Measurements from ENCODE around the gene DDX59. TPM values are rescaled to one million over a fixed set of nuclear protein-coding genes. Genes with fewer than 3 reads are reported as not detected.
A peak's percentile ranks its signal among the peaks of the same experiment; 100 is the strongest.

DDX59 gene
- total RNA-seq (2011; cell fraction: chromatin; rRNA removed; ENCODE audit: low replicate concordance) = 19.4 and 32.1 TPM in 2 replicates
- 8.0 and 8.6 TPM in 2 replicates for total RNA-seq (2011; cell fraction: nucleolus; rRNA removed)
- 12.3 and 17.9 TPM in 2 replicates for total RNA-seq (2011; cell fraction: nucleoplasm; rRNA removed)
- 15.8 and 18.4 TPM in 2 replicates for total RNA-seq (2014; rRNA removed)
- total RNA-seq (2014; rRNA removed; fragmentation: Illumina TruSeq; extraction: Trizol) = 21.1 and 23.9 TPM in 2 replicates
- 20.0 and 24.1 TPM in 2 replicates for total RNA-seq (2015; rRNA removed; fragmentation: Illumina TruSeq; extraction: Trizol)
- total RNA-seq (2021) = 17.9 and 19.9 TPM in 2 replicates
- 19.8 and 23.4 TPM in 2 replicates for polyA plus RNA-seq (2011; rRNA removed)
- 4.9 and 12.3 TPM in 2 replicates for polyA plus RNA-seq (2011; cell fraction: cytosol; rRNA removed)
- polyA plus RNA-seq (2011; cell fraction: nucleus; rRNA removed) = 8.0 and 12.4 TPM in 2 replicates
- 12.2 and 19.5 TPM in 2 replicates for polyA plus RNA-seq (2012)
- 21.1 and 30.4 TPM in 2 replicates for polyA plus RNA-seq (2014; fragmentation: Illumina TruSeq; extraction: Trizol)
- 1 to 10 TPM; 8.3 TPM for polyA plus RNA-seq (2014; fragmentation: Nextera tagmentation; extraction: Ambion mirVana)
- 24.4 and 25.7 TPM in 2 replicates for polyA plus RNA-seq (2014; rRNA removed)
- polyA minus RNA-seq (2011; rRNA and poly(A)+ RNA removed) = 20.3 and 27.4 TPM in 2 replicates
- polyA minus RNA-seq (2011; cell fraction: cytosol; rRNA and poly(A)+ RNA removed) = 9.6 and 13.3 TPM in 2 replicates
- 6.5 and 13.0 TPM in 2 replicates for polyA minus RNA-seq (2011; cell fraction: nucleus; rRNA and poly(A)+ RNA removed)
- percentile 63 among the genes with signal in this experiment for Bru-seq, nascent RNA
- percentile 65 among the genes with signal in this experiment for BruChase-seq, experiment 1, labeled RNA remaining after a 2-hour chase
- percentile 65 among the genes with signal in this experiment for BruChase-seq, experiment 2, labeled RNA remaining after a 6-hour chase
- long read RNA-seq, experiment 1, transcript DDX59-201 (8 exons, 2,289 nt) = major isoform, 22 of 42 reads
- long read RNA-seq, experiment 1, partial matches to known transcripts = 4 of 42 reads
- long read RNA-seq, experiment 1, other reads (novel, unspliced or antisense) = 16 of 42 reads
- long read RNA-seq, experiment 2, partial matches to known transcripts = 2 of 11 reads
- long read RNA-seq, experiment 2, other reads (novel, unspliced or antisense) = 6 of 11 reads
- long read RNA-seq, experiment 3, partial matches to known transcripts = 4 of 15 reads
- long read RNA-seq, experiment 3, other reads (novel, unspliced or antisense) = 6 of 15 reads

- Histone ChIP-seq H3K27ac (ENCODE audit: extremely low read depth, low read depth, low read length) (peak within 1 kb of the TSS; percentile 98), H3K4me2 (ENCODE audit: insufficient read depth, low read length) (peak within 1 kb of the TSS; percentile 80), H3K9me3 (replicated peaks; ENCODE audit: control insufficient read depth, insufficient read depth, low read depth, low read length) (no peaks in the 10 kb centered on the region), H3K36me3 (ENCODE audit: control insufficient read depth, insufficient read depth, low read length) (peaks cover 14% of the 10 kb centered on the region), H3K4me1 (replicated peaks in 1 of 2; ENCODE audit: control insufficient read depth in 2 of 2, insufficient read depth in 2 of 2, low read length in 2 of 2) (peaks cover 12 to 13% of the 10 kb centered on the region in 2 experiments; a peak in 4 of 5 replicates), H4K20me1 (replicated peaks; ENCODE audit: control insufficient read depth, insufficient read depth, low read length) (no peaks in the 10 kb centered on the region), H3K9ac (ENCODE audit: insufficient read depth in 1 of 2, low read depth in 2 of 2, low read length in 2 of 2) (peak within 1 kb of the TSS; percentile 98 to 100), H3K27me3 (ENCODE audit: control insufficient read depth in 2 of 2, insufficient read depth in 2 of 2, low read length in 2 of 2) (no peaks in the 10 kb centered on the region), H2AFZ (ENCODE audit: low read depth, low read length) (peak within 1 kb of the TSS; percentile 88), H3K4me3 (peak within 1 kb of the TSS; percentile 83), H3K79me2 (ENCODE audit: control insufficient read depth, insufficient read depth, low read length) (peaks cover 27% of the 10 kb centered on the region), H3K9me1 (ENCODE audit: control insufficient read depth, insufficient read depth, low read length) (no peaks in the 10 kb centered on the region)
- in situ Hi-C loops (cut with MboI) (no loop called here), intact Hi-C loops (cut with micrococcal nuclease) (loop anchor here (1.0 to 2.0 kb wide), 4 partner anchors 29 to 134 kb away; partner anchors contain the start of genes CAMSAP2 and KIF14)
- 1% methylated on average over 62 of the region's 91 CpGs for WGBS (ENCODE audit: insufficient coverage, low coverage, missing lambda C conversion rate)
- ATAC-seq (peak; percentile 93), FAIRE-seq (peak; percentile 67), DNase-seq (ENCODE audit: extremely low read depth in 1 of 4, low spot score in 3 of 4) (peak; percentile 97 to 98 (median 98))
- ChIA-PET POLR2A (interaction anchor here (0.5 to 3.2 kb wide), 24 partner anchors 10 to 638 kb away, joined by 3 to 28 read pairs (median 5); partner anchors contain the start of genes CAMSAP2 and KIF14), CTCF (ENCODE audit: low intra/inter-chr PET ratio) (no interaction called here)
- BruUV-seq (replicated peaks) = no TSS peak
- TF ChIP-seq ELK3 (CRISPR knock-in tag; IDR thresholded peaks at IDR 0.05) = no peak
- TF ChIP-seq FOS (IDR thresholded peaks at IDR 0.05; ENCODE audit: extremely low read depth, insufficient read length) = no peak
- peak; percentile 41 for TF ChIP-seq SMAD1 (IDR thresholded peaks at IDR 0.05; ENCODE audit: low read depth, low read length, partially characterized antibody)
- no peak; the same call in 1 of the 2 replicates for TF ChIP-seq ZSCAN32 (CRISPR knock-in tag; IDR thresholded peaks at IDR 0.05)
- peak; percentile 86; the same call in 1 of the 2 replicates for TF ChIP-seq ZBTB1 (CRISPR knock-in tag; IDR thresholded peaks at IDR 0.05; ENCODE audit: borderline replicate concordance, low read depth)
- no peak for TF ChIP-seq ADNP (tag; IDR thresholded peaks at IDR 0.05)
- TF ChIP-seq RBM14 (IDR thresholded peaks at IDR 0.05; ENCODE audit: borderline replicate concordance, insufficient read depth, low read depth, low read length) = peak; percentile 47; the same call in 1 of the 2 replicates
- 0 out of 2 replicates have a peak, but pooled peaks have one; percentile 40 for TF ChIP-seq ZNF584 (CRISPR knock-in tag; IDR thresholded peaks at IDR 0.05; ENCODE audit: low read depth)
- TF ChIP-seq TRIM24 (IDR thresholded peaks at IDR 0.05) = peak; percentile 21 to 67; a peak in 3 of 4 replicates
- TF ChIP-seq SP2 (IDR thresholded peaks at IDR 0.05; ENCODE audit: extremely low read depth, low read depth, low read length, poor library complexity, severe bottlenecking) = no peak
- no peak for TF ChIP-seq ZZZ3 (IDR thresholded peaks at IDR 0.05)
- no peak for TF ChIP-seq NFXL1 (CRISPR knock-in tag; IDR thresholded peaks at IDR 0.05)
- no peak for TF ChIP-seq ZNF431 (CRISPR knock-in tag; IDR thresholded peaks at IDR 0.05)
Measured at GRCh38 chr1:200669314-200670241, at the start of gene DDX59. DDX59 (minus strand) TSS chr1:200669907; CDS start chr1:200666740, 3,167 bp downstream.

All from K562 (cell line).